ENCODE results near the gene PSEN2. TPM values are rescaled to one million over a fixed set of nuclear protein-coding genes. Genes with fewer than 3 reads are reported as not detected.
"Not testable (repeated sequence)": the region's sequence is repeated elsewhere in the genome, so short reads cannot be mapped to it uniquely, and the experiment has no call there.

Gene PSEN2
- total RNA-seq, 2 donors from 2014 or later, result 22.6 to 23.3 TPM

- TF ChIP-seq, protein P1, sequence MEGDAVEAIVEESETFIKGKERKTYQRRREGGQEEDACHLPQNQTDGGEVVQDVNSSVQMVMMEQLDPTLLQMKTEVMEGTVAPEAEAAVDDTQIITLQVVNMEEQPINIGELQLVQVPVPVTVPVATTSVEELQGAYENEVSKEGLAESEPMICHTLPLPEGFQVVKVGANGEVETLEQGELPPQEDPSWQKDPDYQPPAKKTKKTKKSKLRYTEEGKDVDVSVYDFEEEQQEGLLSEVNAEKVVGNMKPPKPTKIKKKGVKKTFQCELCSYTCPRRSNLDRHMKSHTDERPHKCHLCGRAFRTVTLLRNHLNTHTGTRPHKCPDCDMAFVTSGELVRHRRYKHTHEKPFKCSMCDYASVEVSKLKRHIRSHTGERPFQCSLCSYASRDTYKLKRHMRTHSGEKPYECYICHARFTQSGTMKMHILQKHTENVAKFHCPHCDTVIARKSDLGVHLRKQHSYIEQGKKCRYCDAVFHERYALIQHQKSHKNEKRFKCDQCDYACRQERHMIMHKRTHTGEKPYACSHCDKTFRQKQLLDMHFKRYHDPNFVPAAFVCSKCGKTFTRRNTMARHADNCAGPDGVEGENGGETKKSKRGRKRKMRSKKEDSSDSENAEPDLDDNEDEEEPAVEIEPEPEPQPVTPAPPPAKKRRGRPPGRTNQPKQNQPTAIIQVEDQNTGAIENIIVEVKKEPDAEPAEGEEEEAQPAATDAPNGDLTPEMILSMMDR (IDR thresholded peaks at IDR 0.05), result no peak
- Histone ChIP-seq H3K27ac (no peak overlapping the region), H3K4me1 (peaks cover 0 to 15% of the 10 kb centered on the region in 2 donors), H3K27me3 (no peaks in the 10 kb centered on the region), H3K36me3 (no peaks in the 10 kb centered on the region), H3K9me3 (no peaks in the 10 kb centered on the region), H3K4me3 (no peak overlapping the region)
- peak; percentile 23 for DNase-seq (ENCODE audit: low spot score)
Observed at GRCh38 chr1:226831953-226832352, 38.5 kb upstream of the PSEN2 start.

DNA sequence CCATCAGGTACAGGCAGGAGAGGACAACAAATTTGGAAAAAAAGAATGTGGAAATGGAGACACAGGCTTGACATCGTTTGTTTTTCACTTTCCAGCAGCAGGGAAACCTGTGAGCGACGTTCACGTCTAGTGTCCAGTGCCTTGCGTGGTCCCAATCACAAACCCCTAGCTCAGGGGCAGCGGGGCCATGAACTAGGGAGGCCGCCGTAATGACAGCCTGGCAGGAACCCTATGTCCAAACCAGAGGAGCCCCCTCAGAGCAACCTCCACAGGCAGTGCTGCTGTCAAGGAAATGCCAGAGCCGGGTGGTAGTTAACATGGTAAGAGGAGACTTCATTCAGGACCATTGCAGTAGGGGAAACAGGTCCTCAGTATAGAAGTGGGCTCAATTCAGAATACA lies 37.8 kb upstream of the PSEN2 start:
- Histone ChIP-seq H3K27me3 (no peaks in the 10 kb centered on the region), H3K36me3 (no peaks in the 10 kb centered on the region), H3K27ac (no peak overlapping the region), H3K9me3 (no peaks in the 10 kb centered on the region), H3K4me1 (peaks cover 0 to 10% of the 10 kb centered on the region in 2 donors), H3K4me3 (no peak overlapping the region)
- TF ChIP-seq, protein P1 (IDR thresholded peaks at IDR 0.05), result no peak
- DNase-seq (ENCODE audit: low spot score), result peak; percentile 28

DNA sequence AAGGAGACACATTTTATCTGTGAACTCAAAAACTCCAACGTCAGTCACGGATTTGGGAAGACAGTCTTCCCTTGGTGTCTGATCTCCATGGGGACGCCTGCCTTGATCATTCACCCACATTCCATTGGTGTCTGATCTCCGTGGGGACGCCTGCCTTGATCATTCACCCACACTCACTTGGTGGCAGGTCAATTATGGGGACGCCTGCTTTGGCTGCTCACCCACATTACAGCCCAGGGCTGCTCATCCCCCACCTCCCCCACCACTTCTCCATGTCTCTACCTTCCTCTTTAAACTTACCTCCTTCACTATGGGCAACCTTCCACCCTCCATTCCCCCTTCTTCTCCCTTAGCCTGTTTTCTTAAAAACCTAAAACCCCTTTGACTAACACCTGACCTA lies 36.2 kb upstream of the PSEN2 start:
- H3K27ac ChIP-seq, H3K9me3 ChIP-seq, H3K36me3 ChIP-seq: not testable (repeated sequence)

DNA sequence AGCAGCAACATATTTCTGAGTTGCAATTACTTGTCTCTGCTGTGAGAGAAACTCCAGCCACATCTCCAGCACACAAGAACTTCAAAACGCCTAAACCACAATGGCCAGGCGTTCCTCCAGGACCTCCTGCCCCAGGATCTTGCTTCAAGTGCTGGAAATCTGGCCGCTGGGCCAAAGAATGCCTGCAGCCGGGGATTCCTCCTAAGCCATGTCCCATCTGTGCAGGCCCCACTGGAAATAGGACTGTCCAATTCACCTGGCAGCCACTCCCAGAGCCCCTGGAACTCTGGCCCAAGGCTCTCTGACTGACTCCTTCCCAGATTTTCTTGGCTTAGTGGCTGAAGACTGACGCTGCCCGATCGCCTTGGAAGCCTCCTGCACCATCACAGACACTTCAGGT lies 35.0 kb upstream of the PSEN2 start:
- not testable (repeated sequence) for H3K36me3 ChIP-seq, H3K4me1 ChIP-seq, H3K9me3 ChIP-seq, H3K27ac ChIP-seq, H3K27me3 ChIP-seq, H3K4me3 ChIP-seq
- DNase-seq (ENCODE audit: low spot score), result peak; percentile 53

More for the DNA sequence above, 36.2 kb upstream of the PSEN2 start:
- not testable (repeated sequence) for H3K4me3 ChIP-seq, H3K4me1 ChIP-seq, H3K27me3 ChIP-seq
- peak; percentile 16 for DNase-seq (ENCODE audit: low spot score)

GRCh38 chr1:226837966-226838365 lies 32.5 kb upstream of the PSEN2 start:
- H3K4me1 ChIP-seq; DNase-seq (ENCODE audit: low spot score); H3K4me3 ChIP-seq; H3K27me3 ChIP-seq; H3K27ac ChIP-seq; H3K9me3 ChIP-seq; H3K36me3 ChIP-seq: not testable (repeated sequence)

GRCh38 chr1:226838456-226838855 lies 32.0 kb upstream of the PSEN2 start:
- Histone ChIP-seq H3K36me3 (no peaks in the 10 kb centered on the region), H3K4me1 (no peaks in the 10 kb centered on the region), H3K27ac (no peak overlapping the region), H3K27me3 (no peaks in the 10 kb centered on the region), H3K4me3 (no peak overlapping the region), H3K9me3 (no peaks in the 10 kb centered on the region)
- TF ChIP-seq, protein P1 (IDR thresholded peaks at IDR 0.05), result no peak
- no peak for DNase-seq (ENCODE audit: low spot score)

DNA sequence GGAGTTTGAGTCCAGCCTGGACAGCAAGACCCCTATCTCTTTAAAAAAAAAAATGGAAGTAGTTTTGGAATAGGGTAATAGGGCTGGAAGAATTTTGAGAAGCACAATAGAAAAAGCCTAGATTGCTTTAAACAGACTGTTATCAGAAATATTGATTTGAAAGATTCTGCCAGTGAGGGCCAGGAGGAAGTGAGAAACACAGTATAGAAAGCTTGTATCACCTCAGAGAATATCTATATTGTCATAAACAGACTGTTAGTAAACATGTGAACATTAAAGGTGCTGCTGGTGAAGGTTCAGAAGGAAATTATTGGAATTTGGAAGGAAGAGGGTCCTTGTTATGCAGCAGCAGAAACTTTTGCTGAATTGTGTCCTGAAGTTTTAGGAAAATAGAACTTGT lies 24.8 kb upstream of the PSEN2 start:
- no peaks in the 10 kb centered on the region for H3K36me3 ChIP-seq
- H3K9me3 ChIP-seq, result no peaks in the 10 kb centered on the region
- no peak for DNase-seq (ENCODE audit: low spot score)
- H3K27me3 ChIP-seq, result no peaks in the 10 kb centered on the region
- TF ChIP-seq, protein P1 (IDR thresholded peaks at IDR 0.05), result no peak
- no peaks in the 10 kb centered on the region for H3K4me1 ChIP-seq
- H3K27ac ChIP-seq, result no peak overlapping the region
- no peak overlapping the region for H3K4me3 ChIP-seq
